ENCODE measurements around the gene METTL15. TPM values are rescaled to one million over a fixed set of nuclear protein-coding genes. Genes with fewer than 3 reads are reported as not detected.
"Not testable (repeated sequence)": the region's sequence is repeated elsewhere in the genome, so short reads cannot be mapped to it uniquely, and the experiment has no call there.

The METTL15 gene
- total RNA-seq, 5 donors from 2014 or later (not counting 1 experiment from before 2014, with no cell fraction given) = 7.6 to 12.1 (median 10.6) TPM

GRCh38 chr11:28133146-28133545 is 25.0 kb downstream of the METTL15 start:
- CTCF ChIA-PET = no interaction called here
- Mint-ChIP-seq H3K4me1 (no peaks in the 10 kb centered on the region), H3K36me3 (peaks cover 56% of the 10 kb centered on the region), H3K27ac (no peak overlapping the region), H3K27me3 (no peaks in the 10 kb centered on the region), H3K4me3 (no peak overlapping the region), H3K9me3 (peaks cover 0 to 26% (median 8%) of the 10 kb centered on the region in 3 donors)
- Histone ChIP-seq H3K27me3 (replicated peaks in 1 of 2; ENCODE audit: control insufficient read depth in 2 of 2, extremely low read depth in 1 of 2, insufficient read depth in 2 of 2, low read length in 1 of 2) (no peaks in the 10 kb centered on the region), H3K4me1 (ENCODE audit: control insufficient read depth in 1 of 2, extremely low read depth in 1 of 2, insufficient read depth in 2 of 2, low read length in 2 of 2) (no peaks in the 10 kb centered on the region), H3K9me3 (peaks cover 2% of the 10 kb centered on the region), H3K27ac (ENCODE audit: low read length) (no peak overlapping the region), H3K4me3 (ENCODE audit: control insufficient read depth in 1 of 2, extremely low read depth in 1 of 2, low read length in 1 of 2) (no peak overlapping the region), H3K36me3 (ENCODE audit: control insufficient read depth in 2 of 2, extremely low read depth in 1 of 2, insufficient read depth in 1 of 2, low read length in 1 of 2) (peaks cover 0 to 2% of the 10 kb centered on the region in 2 donors)
- ATAC-seq (replicated peaks in 1 of 4) (no peak), DNase-seq (no peak)
- POLR2A ChIA-PET = no interaction called here
- WGBS (ENCODE audit: insufficient coverage) = 92% methylated on average over 2 of the region's 3 CpGs

DNA sequence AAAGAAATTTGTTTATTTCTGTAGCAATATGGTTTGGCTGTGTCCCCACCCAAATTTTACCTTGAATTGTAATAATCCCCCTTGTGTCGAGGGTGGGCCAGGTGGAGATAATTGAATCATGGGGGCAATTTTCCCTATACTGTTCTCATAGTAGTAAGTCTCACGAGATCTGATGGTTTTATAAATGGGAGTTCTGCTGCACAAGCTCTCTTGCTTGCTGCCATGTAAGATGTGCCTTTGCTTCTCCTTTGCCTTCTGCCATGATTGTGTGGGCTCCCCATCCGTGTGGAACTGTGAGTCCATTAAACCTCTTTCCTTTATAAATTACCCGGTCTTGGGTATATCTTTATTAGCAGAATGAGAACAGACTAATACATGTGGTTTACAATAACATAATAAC is 28.0 kb downstream of the METTL15 start:
- DNase-seq; H3K4me1 ChIP-seq (ENCODE audit: control insufficient read depth in 1 of 2, extremely low read depth in 1 of 2, insufficient read depth in 2 of 2, low read length in 2 of 2); H3K27ac ChIP-seq (ENCODE audit: low read length); ATAC-seq (replicated peaks in 1 of 4); H3K27me3 ChIP-seq (replicated peaks in 1 of 2; ENCODE audit: control insufficient read depth in 2 of 2, extremely low read depth in 1 of 2, insufficient read depth in 2 of 2, low read length in 1 of 2); H3K36me3 ChIP-seq (ENCODE audit: control insufficient read depth in 2 of 2, extremely low read depth in 1 of 2, insufficient read depth in 1 of 2, low read length in 1 of 2); H3K27me3 Mint-ChIP-seq; H3K9me3 ChIP-seq; H3K4me3 ChIP-seq (ENCODE audit: control insufficient read depth in 1 of 2, extremely low read depth in 1 of 2, low read length in 1 of 2); H3K4me1 Mint-ChIP-seq; H3K4me3 Mint-ChIP-seq; H3K27ac Mint-ChIP-seq; CTCF ChIA-PET: not testable (repeated sequence)
- POLR2A ChIA-PET = interaction anchor here in 1 of 2 donors (0.7 kb wide), 1 partner anchor 50 kb away, joined by 6 read pairs; no protein-coding TSS in a partner anchor
- H3K36me3 Mint-ChIP-seq = peaks cover 61% of the 10 kb centered on the region
- peaks cover 9 to 44% (median 16%) of the 10 kb centered on the region in 3 donors for H3K9me3 Mint-ChIP-seq
- WGBS (ENCODE audit: insufficient coverage) = no CpG with 5 or more reads among the region's 4 CpGs

- Histone ChIP-seq H3K4me3 (ENCODE audit: control insufficient read depth in 1 of 2, extremely low read depth in 1 of 2, low read length in 1 of 2) (no peak overlapping the region), H3K27ac (ENCODE audit: low read length) (no peak overlapping the region), H3K27me3 (replicated peaks in 1 of 2; ENCODE audit: control insufficient read depth in 2 of 2, extremely low read depth in 1 of 2, insufficient read depth in 2 of 2, low read length in 1 of 2) (no peaks in the 10 kb centered on the region), H3K9me3 (peaks cover 4% of the 10 kb centered on the region), H3K36me3 (ENCODE audit: control insufficient read depth in 2 of 2, extremely low read depth in 1 of 2, insufficient read depth in 1 of 2, low read length in 1 of 2) (no peaks in the 10 kb centered on the region), H3K4me1 (ENCODE audit: control insufficient read depth in 1 of 2, extremely low read depth in 1 of 2, insufficient read depth in 2 of 2, low read length in 2 of 2) (no peaks in the 10 kb centered on the region)
- peaks cover 59% of the 10 kb centered on the region for H3K36me3 Mint-ChIP-seq
- H3K9me3 Mint-ChIP-seq = peaks cover 11 to 46% (median 17%) of the 10 kb centered on the region in 3 donors
- no peak overlapping the region for H3K27ac Mint-ChIP-seq
- ChIA-PET CTCF (no interaction called here), POLR2A (no interaction called here)
- no peak for DNase-seq
- ATAC-seq (replicated peaks in 1 of 4) = no peak
- no peak overlapping the region for H3K4me3 Mint-ChIP-seq
- H3K27me3 Mint-ChIP-seq = no peaks in the 10 kb centered on the region
- 100% methylated on average over 2 of the region's 3 CpGs for WGBS (ENCODE audit: insufficient coverage)
- H3K4me1 Mint-ChIP-seq = no peaks in the 10 kb centered on the region
Observed at GRCh38 chr11:28137366-28137765, 29.2 kb downstream of the METTL15 start.

DNA sequence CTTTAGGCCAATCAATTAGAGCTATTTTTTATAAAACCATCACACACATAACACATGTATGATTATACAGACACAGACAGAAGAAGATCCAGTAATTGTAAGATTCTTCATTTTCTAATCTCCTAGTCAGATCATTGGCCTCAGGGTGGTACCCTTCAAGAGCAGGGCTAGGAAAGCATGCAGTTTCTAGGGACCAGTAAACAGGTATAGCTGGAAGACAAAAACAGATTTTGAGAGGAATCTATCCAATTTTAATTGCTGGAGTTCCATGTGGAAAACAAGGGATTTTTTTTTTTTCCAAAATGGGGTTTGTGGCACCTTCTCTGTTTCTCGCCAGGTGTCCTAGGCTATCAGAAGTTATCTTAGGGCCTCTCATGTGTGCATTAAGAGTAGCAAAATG is 29.6 kb downstream of the METTL15 start:
- ATAC-seq (replicated peaks in 1 of 4) (no peak), DNase-seq (no peak)
- no peaks in the 10 kb centered on the region for H3K27me3 ChIP-seq (replicated peaks in 1 of 2; ENCODE audit: control insufficient read depth in 2 of 2, extremely low read depth in 1 of 2, insufficient read depth in 2 of 2, low read length in 1 of 2)
- Mint-ChIP-seq H3K4me3 (no peak overlapping the region), H3K4me1 (peaks cover 0 to 3% (median 0%) of the 10 kb centered on the region in 3 donors), H3K27ac (no peak overlapping the region), H3K36me3 (peaks cover 62% of the 10 kb centered on the region), H3K27me3 (no peaks in the 10 kb centered on the region), H3K9me3 (peaks cover 11 to 46% (median 17%) of the 10 kb centered on the region in 3 donors)
- no peaks in the 10 kb centered on the region for H3K36me3 ChIP-seq (ENCODE audit: control insufficient read depth in 2 of 2, extremely low read depth in 1 of 2, insufficient read depth in 1 of 2, low read length in 1 of 2)
- H3K9me3 ChIP-seq = peaks cover 4% of the 10 kb centered on the region
- no peak overlapping the region for H3K27ac ChIP-seq (ENCODE audit: low read length)
- no peak overlapping the region for H3K4me3 ChIP-seq (ENCODE audit: control insufficient read depth in 1 of 2, extremely low read depth in 1 of 2, low read length in 1 of 2)
- ChIA-PET POLR2A (no interaction called here), CTCF (no interaction called here)
- WGBS (ENCODE audit: insufficient coverage) = no CpG with 5 or more reads among the region's 1 CpG
- no peaks in the 10 kb centered on the region for H3K4me1 ChIP-seq (ENCODE audit: control insufficient read depth in 1 of 2, extremely low read depth in 1 of 2, insufficient read depth in 2 of 2, low read length in 2 of 2)

DNA sequence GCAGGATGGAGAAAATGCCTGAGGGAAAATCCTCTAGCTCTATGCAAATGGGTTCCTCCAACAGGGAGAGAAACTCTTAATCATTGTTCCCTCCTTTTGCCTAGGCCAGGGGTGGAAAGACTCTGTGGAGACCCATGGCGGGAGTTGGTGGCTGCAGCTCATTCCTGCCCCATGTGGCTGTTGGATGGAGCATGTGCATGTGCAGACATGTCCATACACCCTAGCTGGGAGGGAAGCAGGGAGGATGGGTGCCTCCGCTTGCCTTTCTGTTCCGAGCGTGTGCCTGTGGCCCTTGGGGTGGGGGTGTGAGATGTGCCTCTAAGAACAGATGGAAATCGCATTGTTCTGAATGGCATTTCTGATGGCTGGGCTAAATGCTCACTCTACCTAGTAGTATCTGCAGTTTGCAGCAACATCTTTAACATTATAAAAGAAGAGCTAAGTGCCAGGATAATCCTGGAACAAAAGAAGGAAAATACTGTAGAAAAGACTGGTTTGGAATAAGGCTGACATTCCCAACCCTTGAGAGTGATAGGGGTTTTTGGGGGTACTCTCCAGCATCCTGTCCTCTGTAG is 31.7 kb downstream of the METTL15 start:
- H3K27me3 ChIP-seq (replicated peaks in 1 of 2; ENCODE audit: control insufficient read depth in 2 of 2, extremely low read depth in 1 of 2, insufficient read depth in 2 of 2, low read length in 1 of 2) = no peaks in the 10 kb centered on the region
- H3K4me3 Mint-ChIP-seq = no peak overlapping the region
- H3K36me3 Mint-ChIP-seq = peaks cover 44% of the 10 kb centered on the region
- peaks cover 0 to 3% (median 0%) of the 10 kb centered on the region in 3 donors for H3K4me1 Mint-ChIP-seq
- H3K4me1 ChIP-seq (ENCODE audit: control insufficient read depth in 1 of 2, extremely low read depth in 1 of 2, insufficient read depth in 2 of 2, low read length in 2 of 2) = no peaks in the 10 kb centered on the region
- DNase-seq (no peak), ATAC-seq (replicated peaks in 1 of 4) (no peak)
- peaks cover 4% of the 10 kb centered on the region for H3K9me3 ChIP-seq
- no peak overlapping the region for H3K4me3 ChIP-seq (ENCODE audit: control insufficient read depth in 1 of 2, extremely low read depth in 1 of 2, low read length in 1 of 2)
- peaks cover 11 to 42% (median 17%) of the 10 kb centered on the region in 3 donors for H3K9me3 Mint-ChIP-seq
- no peaks in the 10 kb centered on the region for H3K27me3 Mint-ChIP-seq
- ChIA-PET POLR2A (no interaction called here), CTCF (interaction anchor here in 1 of 2 donors (0.7 kb wide), 1 partner anchor 59 kb away, joined by 3 read pairs; no protein-coding TSS in a partner anchor)
- 100% methylated on average over 3 of the region's 5 CpGs for WGBS (ENCODE audit: insufficient coverage)
- no peak overlapping the region for H3K27ac Mint-ChIP-seq
- no peaks in the 10 kb centered on the region for H3K36me3 ChIP-seq (ENCODE audit: control insufficient read depth in 2 of 2, extremely low read depth in 1 of 2, insufficient read depth in 1 of 2, low read length in 1 of 2)
- H3K27ac ChIP-seq (ENCODE audit: low read length) = no peak overlapping the region

DNA sequence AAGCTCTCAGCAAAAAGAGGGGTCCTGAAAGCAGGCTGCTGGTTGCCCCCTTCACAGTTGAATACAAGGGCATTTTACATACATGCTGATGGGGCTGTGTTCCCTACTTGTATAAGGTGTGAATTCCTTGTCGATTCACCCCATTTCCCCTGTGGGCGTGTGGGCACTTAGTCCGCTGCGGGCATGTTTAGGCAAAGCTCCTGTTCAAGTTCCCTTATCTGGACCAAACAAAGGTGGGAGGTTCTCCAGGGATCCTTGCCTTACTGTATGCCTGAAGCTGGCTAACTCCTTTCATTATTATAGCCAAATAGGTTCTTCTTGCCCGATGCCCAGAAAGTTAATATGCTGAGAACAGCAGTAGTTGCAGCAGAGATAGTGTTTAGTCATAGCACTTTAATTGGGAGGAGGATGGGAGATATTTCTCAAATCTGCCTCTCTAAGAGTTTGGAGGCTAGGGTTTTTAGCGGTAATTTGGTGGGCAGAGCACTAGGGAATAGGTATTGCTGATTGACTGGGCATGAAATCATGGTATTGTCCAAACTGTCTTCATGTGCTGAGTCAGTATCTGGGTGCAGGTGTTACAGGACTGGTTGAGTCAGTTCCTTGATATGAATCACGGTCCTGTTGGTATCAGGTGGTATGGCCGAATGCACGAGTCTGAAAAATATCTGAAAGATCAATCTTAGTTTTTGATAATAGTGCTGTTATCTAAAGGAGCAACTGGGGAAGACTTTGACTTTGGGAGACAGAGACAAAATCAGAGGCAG is 32.7 kb downstream of the METTL15 start:
- Mint-ChIP-seq H3K27ac (no peak overlapping the region), H3K4me3 (no peak overlapping the region), H3K27me3 (no peaks in the 10 kb centered on the region), H3K9me3 (peaks cover 11 to 39% (median 16%) of the 10 kb centered on the region in 3 donors), H3K4me1 (peaks cover 0 to 3% (median 0%) of the 10 kb centered on the region in 3 donors), H3K36me3 (peaks cover 38% of the 10 kb centered on the region)
- Histone ChIP-seq H3K4me3 (ENCODE audit: control insufficient read depth in 1 of 2, extremely low read depth in 1 of 2, low read length in 1 of 2) (no peak overlapping the region), H3K4me1 (ENCODE audit: control insufficient read depth in 1 of 2, extremely low read depth in 1 of 2, insufficient read depth in 2 of 2, low read length in 2 of 2) (no peaks in the 10 kb centered on the region), H3K36me3 (ENCODE audit: control insufficient read depth in 2 of 2, extremely low read depth in 1 of 2, insufficient read depth in 1 of 2, low read length in 1 of 2) (no peaks in the 10 kb centered on the region), H3K27ac (ENCODE audit: low read length) (no peak overlapping the region), H3K9me3 (peaks cover 4% of the 10 kb centered on the region), H3K27me3 (replicated peaks in 1 of 2; ENCODE audit: control insufficient read depth in 2 of 2, extremely low read depth in 1 of 2, insufficient read depth in 2 of 2, low read length in 1 of 2) (no peaks in the 10 kb centered on the region)
- ATAC-seq (replicated peaks in 1 of 4) = no peak
- ChIA-PET POLR2A (no interaction called here), CTCF (no interaction called here)
- 100% methylated on average over 2 of the region's 9 CpGs for WGBS (ENCODE audit: insufficient coverage)
- DNase-seq = no peak

Measured in T-cell (primary cell).